Measurements from ENCODE around the gene P2RX3.

- no peak for TF ChIP-seq CTCF (conservative IDR thresholded peaks at IDR 0.05; ENCODE audit: low read length)
- no peak for TF ChIP-seq EZH2phosphoT487 (IDR thresholded peaks at IDR 0.05; ENCODE audit: borderline replicate concordance, low read depth, low read length)
Observed at GRCh38 chr11:57354699-57355098, 16.5 kb downstream of the P2RX3 start.
